MM.1S (cell line): ENCODE measurements around the gene PLA2G3.

Source experiments
- CTCF ChIP-seq: fragments of 300-600 bp; sonication (generic); IDR thresholded peaks from 2 replicates; pipeline ENCODE4 v1.5.1; 2016; ENCODE audit warnings: antibody characterized with exemption, low read length, mixed read lengths
- EZH2phosphoT487 ChIP-seq: fragments of 300-600 bp; sonication (generic); IDR thresholded peaks from 2 replicates; pipeline ENCODE4 v1.6.1; 2018; ENCODE audit warnings: antibody characterized with exemption, low read length

DNA sequence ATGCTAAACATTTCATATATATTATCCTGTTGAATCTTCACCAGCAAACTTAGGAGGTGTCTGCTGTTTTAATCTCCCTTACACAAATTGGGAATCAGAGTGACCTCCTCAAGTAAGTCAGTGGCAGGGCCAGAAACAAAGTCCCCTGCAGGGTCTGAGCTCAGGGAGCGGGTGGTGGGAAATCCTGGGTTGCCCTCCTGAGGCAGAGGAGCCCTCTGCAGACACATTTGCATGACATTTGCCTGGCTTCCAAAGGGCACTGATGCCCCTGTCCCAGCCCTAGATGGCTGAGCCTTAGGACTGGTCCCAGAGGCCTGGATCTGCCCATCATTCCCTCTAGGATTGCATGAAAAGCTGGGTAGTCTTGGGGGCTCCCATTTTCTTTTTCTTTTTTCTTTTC, 19.7 kb downstream of the PLA2G3 start:
- TF ChIP-seq EZH2phosphoT487 (no peak), CTCF (no peak)
